ENCODE data around the gene NEK8.

- no peak for TF ChIP-seq CTCF (IDR thresholded peaks at IDR 0.05)
- no peak for TF ChIP-seq POLR2A (IDR thresholded peaks at IDR 0.05)
Measured at GRCh38 chr17:28741358-28742349, 13.1 kb downstream of the NEK8 start.
